RPMI7951 (cell line): ENCODE data around the gene ADAM33. TPM values are rescaled to one million over a fixed set of nuclear protein-coding genes. Genes with fewer than 3 reads are reported as not detected.

Experiments used
- DNase-seq: peaks from one replicate; pipeline ENCODE4 v3.0.0-alpha.2; 2012; ENCODE audit warnings: low read depth
- total RNA-seq: library from RNA; depleted of rRNA; stranded (reverse); fragments of >200 nt; shearing (Covaris generic); gene quantifications from 2 replicates; pipeline ENCODE4 v1.2.3, GENCODE V29; 2014; rRNA removed

The ADAM33 gene
- total RNA-seq, 1 experiment from 2014 or later = 3.6 TPM

DNA sequence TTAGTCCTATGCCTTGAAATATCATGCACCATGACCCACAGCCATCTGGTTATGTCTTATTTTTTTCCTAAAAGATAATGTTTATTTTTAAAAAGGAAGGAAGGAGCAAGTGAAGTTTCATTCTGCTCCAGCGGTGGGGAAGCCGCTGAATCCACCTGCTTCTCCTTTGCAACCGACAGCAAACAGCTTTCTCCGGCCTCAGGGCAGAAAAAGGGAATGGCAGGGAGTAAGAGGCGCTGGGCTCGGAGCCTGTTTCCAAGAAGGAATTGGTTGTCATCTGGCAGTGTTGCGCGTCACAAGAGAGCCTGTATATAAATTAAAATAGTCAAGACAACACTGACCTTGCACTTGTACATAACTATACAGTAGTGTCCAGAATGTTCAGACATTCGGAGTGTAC lies 32.9 kb downstream of the ADAM33 start:
- DNase-seq = no peak

DNA sequence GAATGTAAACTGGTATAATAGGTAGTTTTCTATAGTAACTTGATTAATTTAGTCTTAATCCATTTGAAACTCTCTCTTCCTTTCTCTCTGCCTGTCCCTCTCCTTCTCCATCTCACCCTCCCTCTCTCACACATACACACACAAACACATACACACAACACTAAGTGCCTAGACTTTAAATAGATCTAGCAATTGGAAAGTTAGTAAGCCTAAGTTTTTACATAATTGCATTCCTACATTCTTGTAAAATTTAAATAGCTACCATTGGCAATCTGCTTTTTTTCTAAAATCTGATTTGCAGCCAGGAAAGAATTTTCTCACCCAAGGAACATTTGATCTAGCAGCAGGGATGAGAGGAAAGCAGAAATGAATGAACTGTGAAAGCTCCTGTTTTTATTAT lies 34.3 kb downstream of the ADAM33 start:
- DNase-seq = no peak

DNA sequence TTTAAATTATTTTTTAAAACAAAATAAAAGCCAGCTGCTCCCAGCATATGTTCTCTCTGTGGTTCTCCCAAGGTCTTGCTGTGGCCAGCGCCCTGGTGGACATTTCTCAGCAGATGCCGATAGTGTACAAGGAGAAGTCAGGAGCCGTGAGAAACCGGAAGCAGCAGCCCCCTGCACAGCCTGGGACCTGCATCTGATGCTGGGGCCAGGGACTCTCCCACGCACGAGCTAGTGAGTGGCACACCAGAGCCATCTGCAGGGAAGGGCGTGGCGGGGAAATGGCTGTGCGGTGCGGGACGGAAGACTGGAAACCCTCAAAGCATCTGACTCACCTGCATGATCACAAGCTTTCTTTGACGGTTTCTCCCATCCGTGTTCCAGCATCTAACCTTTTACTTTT lies 35.2 kb downstream of the ADAM33 start:
- DNase-seq = no peak

- DNase-seq = no peak
Measured at GRCh38 chr20:3646067-3646440, 35.8 kb downstream of the ADAM33 start.

GRCh38 chr20:3645309-3646066 lies 36.3 kb downstream of the ADAM33 start:
- no peak for DNase-seq

DNA sequence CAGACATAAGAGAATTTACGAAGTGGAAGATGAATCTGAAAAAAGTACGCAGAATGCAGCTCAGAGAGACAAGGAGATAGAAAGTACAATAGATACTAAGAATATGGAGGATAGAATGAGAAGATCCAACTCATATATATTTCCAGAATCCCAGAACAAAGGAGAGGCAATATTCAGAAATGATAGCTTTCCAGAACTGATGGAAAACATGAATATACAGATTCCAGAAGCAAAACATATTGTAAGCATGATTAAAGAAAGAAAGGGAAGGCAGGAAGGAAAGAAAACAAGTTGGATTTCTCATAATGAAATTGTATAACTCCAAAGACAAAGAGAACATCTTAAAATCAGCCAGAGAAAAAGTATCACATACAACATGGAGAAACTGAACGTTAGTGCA lies 41.6 kb downstream of the ADAM33 start:
- no peak for DNase-seq

DNA sequence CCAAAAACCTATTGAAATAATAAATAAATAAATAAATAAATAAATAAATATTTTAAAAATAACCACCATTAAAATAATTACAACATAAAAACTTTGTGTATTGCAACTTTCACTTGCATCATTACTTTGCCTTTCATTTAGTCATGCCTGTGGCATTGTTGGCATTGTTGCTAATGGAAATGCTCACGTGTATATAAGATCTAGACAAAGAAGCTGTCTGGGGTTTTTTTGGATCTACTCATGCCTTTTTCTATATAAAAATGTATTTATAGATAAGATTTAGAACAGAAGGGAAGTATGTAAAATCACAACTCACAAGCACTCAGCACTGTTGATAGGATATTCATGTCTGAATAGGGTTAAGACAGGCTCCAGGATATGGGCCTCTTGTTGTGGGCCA lies 46.5 kb downstream of the ADAM33 start:
- DNase-seq = no peak

- DNase-seq = no peak
Measured at GRCh38 chr20:3633913-3634478, 47.8 kb downstream of the ADAM33 start.

- no peak for DNase-seq
Measured at GRCh38 chr20:3632311-3633004, 49.4 kb downstream of the ADAM33 start.

- no peak for DNase-seq
Measured at GRCh38 chr20:3631534-3631933, 50.3 kb downstream of the ADAM33 start.

DNA sequence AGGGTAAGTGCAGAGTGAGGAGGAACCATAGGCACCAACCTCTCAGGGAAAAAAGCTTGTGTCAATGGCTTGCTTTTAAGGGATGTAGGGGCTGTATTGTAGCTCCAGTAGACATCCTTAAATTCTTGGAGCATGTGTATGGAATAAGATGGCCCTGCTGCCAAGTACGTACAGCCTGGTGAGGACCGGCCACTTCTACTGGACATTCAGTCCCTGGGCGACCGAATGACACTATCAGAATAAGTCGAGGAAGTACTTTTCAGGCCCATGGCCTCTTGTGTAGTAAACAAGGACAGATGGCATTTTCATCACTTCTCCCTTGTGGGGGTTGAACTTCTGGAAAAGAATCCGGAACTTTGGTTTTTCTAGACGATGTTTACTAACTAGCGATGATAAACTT lies 51.4 kb downstream of the ADAM33 start:
- no peak for DNase-seq

DNA sequence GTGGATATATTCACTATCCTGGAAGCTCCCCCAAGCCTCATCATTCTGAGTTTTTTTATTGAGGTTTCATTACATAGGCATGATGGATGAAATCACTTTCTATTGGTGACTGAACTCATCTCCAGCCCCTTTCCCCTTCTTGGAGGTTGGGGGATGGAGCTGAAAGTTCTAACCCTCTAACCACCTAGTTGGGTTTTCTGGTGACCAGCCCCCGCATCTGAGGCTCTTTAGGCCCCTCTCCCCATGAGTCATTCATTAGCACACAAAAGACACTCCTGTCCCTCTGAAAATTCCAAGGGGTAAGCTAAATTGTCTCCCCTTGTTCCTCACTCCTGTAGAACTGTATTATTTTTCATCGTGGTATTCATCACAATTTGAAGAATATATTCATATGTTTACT lies 51.9 kb downstream of the ADAM33 start:
- no peak for DNase-seq

GRCh38 chr20:3628502-3629314 lies 53.1 kb downstream of the ADAM33 start:
- no peak for DNase-seq

DNA sequence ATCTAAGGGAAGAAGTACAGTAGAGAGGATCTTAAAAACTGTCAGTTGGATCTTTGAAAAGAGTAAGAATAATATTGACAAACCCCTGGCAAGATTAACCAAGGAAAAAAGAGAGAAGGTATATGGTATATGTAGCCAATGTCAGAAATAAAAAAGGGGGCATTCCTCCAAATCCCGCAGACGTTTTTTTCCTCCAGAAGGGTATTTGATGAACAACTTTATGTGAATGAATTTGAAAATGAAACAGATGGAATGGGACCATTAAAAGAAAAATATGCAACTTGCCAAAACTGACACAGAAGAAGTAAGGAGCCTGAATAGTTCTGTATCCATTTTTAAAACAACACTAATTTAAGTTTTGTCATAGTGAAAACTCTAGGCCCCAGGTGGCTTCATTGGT lies 54.3 kb downstream of the ADAM33 start:
- no peak for DNase-seq

DNA sequence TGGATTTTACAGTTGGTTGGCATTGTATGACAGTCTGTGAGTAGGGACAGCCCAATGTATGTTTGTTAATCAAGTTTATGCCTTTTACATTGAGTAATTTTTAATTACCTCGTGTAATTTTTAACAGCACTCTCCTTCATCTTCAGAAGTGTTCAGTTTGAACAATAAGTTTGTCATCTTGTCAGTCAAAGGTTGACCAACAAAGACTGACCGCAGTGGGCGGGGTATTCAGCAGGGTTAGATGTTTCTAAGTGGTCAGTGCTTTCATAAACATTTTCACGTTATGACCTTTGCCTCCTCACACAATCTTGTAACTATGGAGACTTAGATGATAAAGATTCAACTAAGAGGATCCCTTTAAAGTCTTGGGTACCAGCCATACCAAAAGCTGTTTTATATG lies 59.4 kb downstream of the ADAM33 start:
- DNase-seq = no peak

GRCh38 chr20:3621111-3621510 lies 60.7 kb downstream of the ADAM33 start:
- DNase-seq = no peak

Other genes starting within 250 kb of the ADAM33 start
- gene ATRN, start 211.0 kb downstream of the ADAM33 start, total RNA-seq = 28.4 and 30.2 TPM in 2 replicates
- not detected in 2 replicates for gene GFRA4, start 18.6 kb downstream of the ADAM33 start, total RNA-seq
- not detected in 2 replicates for gene SIGLEC1, start 30.6 kb upstream of the ADAM33 start, total RNA-seq
- gene HSPA12B, start 50.7 kb upstream of the ADAM33 start, total RNA-seq = not detected in 2 replicates
- 52.7 and 73.8 TPM in 2 replicates for gene ADISSP, start 85.7 kb upstream of the ADAM33 start, total RNA-seq
- gene SPEF1, start 99.4 kb upstream of the ADAM33 start, total RNA-seq = 0.78 TPM in 1 of 2 replicates, not detected in the other
- gene CENPB, start 104.7 kb upstream of the ADAM33 start, total RNA-seq = 65.2 and 122 TPM in 2 replicates
- 133 and 136 TPM in 2 replicates for gene CDC25B, start 114.3 kb upstream of the ADAM33 start, total RNA-seq
- gene AP5S1, start 138.5 kb upstream of the ADAM33 start, total RNA-seq = 28.5 and 29.7 TPM in 2 replicates
- gene MAVS, start 164.8 kb upstream of the ADAM33 start, total RNA-seq = 19.3 and 23.4 TPM in 2 replicates
- gene PANK2, start 207.4 kb upstream of the ADAM33 start, total RNA-seq = 60.7 and 79.3 TPM in 2 replicates